H9 (cell line): ENCODE data around the gene TCF4. TPM values are rescaled to one million over a fixed set of nuclear protein-coding genes. Genes with fewer than 3 reads are reported as not detected.

ENCODE experiments used
- DNase-seq: peaks from one replicate; pipeline ENCODE4 v3.0.0-alpha.2; 2017
- H2AFZ ChIP-seq: one replicate; pipeline ENCODE4 v1.6.1; 2013; ENCODE audit warnings: mild to moderate bottlenecking, low read length, control low read depth, moderate library complexity
- H2AK5ac ChIP-seq: 2 replicates; pipeline ENCODE4 v1.6.1; 2013; ENCODE audit warnings: low read length, control low read depth, mixed read lengths; ENCODE audit not compliant: insufficient read length
- H2BK120ac ChIP-seq: one replicate; pipeline ENCODE4 v1.6.1; 2013; ENCODE audit warnings: low read depth, mild to moderate bottlenecking, low read length, control low read depth, inconsistent platforms; ENCODE audit not compliant: poor library complexity, severe bottlenecking
- H2BK12ac ChIP-seq: 2 replicates; pipeline ENCODE4 v1.6.1; 2013; ENCODE audit warnings: low read length, control low read depth, mixed read lengths, low read depth; ENCODE audit not compliant: insufficient read length
- H2BK15ac ChIP-seq: 2 replicates; pipeline ENCODE4 v1.6.1; 2013; ENCODE audit warnings: low read depth, low read length, control low read depth
- H2BK20ac ChIP-seq: one replicate; pipeline ENCODE4 v1.6.1; 2013; ENCODE audit warnings: low read depth, mild to moderate bottlenecking, low read length, control low read depth, inconsistent platforms; ENCODE audit not compliant: poor library complexity, severe bottlenecking
- H2BK5ac ChIP-seq: 2 replicates; pipeline ENCODE4 v1.6.1; 2013; ENCODE audit warnings: low read length, control low read depth, mixed read lengths; ENCODE audit not compliant: insufficient read length
- H3K14ac ChIP-seq: 2 replicates; pipeline ENCODE4 v1.6.1; 2013; ENCODE audit warnings: low read length, control low read depth; ENCODE audit not compliant: insufficient read depth
- H3K18ac ChIP-seq: 2 replicates; pipeline ENCODE4 v1.6.1; 2013; ENCODE audit warnings: low read depth, mild to moderate bottlenecking, mixed read lengths, low read length, control low read depth; ENCODE audit not compliant: insufficient read length
- H3K23ac ChIP-seq: 2 replicates; pipeline ENCODE4 v1.6.1; 2013; ENCODE audit warnings: low read length, control low read depth, mixed read lengths, low read depth; ENCODE audit not compliant: insufficient read length
- H3K23me2 ChIP-seq: 2 replicates; pipeline ENCODE4 v1.6.1; 2013; ENCODE audit warnings: low read depth, mild to moderate bottlenecking, mixed read lengths, low read length, control low read depth; ENCODE audit not compliant: insufficient read length, poor library complexity, severe bottlenecking
- H3K27ac ChIP-seq: 2 replicates; pipeline ENCODE4 v1.5.1; 2013; ENCODE audit warnings: low read length, control low read depth, mixed read lengths, low read depth; ENCODE audit not compliant: insufficient read length
- H3K27me3 ChIP-seq: 2 replicates; pipeline ENCODE4 v1.6.1; 2013; ENCODE audit warnings: low read length, control low read depth, inconsistent platforms; ENCODE audit not compliant: insufficient read depth
- H3K4ac ChIP-seq: 2 replicates; pipeline ENCODE4 v1.6.1; 2013; ENCODE audit warnings: low read depth, mild to moderate bottlenecking, control low read depth, inconsistent platforms, low read length, moderate library complexity
- H3K4me1 ChIP-seq: 2 replicates; pipeline ENCODE4 v1.6.1; 2013; ENCODE audit warnings: low read length, control low read depth, inconsistent platforms; ENCODE audit not compliant: insufficient read depth
- H3K4me2 ChIP-seq: 2 replicates; pipeline ENCODE4 v1.6.1; 2013; ENCODE audit warnings: low read length, control low read depth, mixed read lengths; ENCODE audit not compliant: insufficient read length, insufficient read depth
- H3K56ac ChIP-seq: 2 replicates; pipeline ENCODE4 v1.6.1; 2013; ENCODE audit warnings: low read depth, mild to moderate bottlenecking, mixed read lengths, low read length, control low read depth; ENCODE audit not compliant: insufficient read length
- H3K79me1 ChIP-seq: 2 replicates; pipeline ENCODE4 v1.6.1; 2013; ENCODE audit warnings: low read depth, mild to moderate bottlenecking, moderate library complexity, low read length, control low read depth, inconsistent platforms; ENCODE audit not compliant: insufficient read depth, poor library complexity, severe bottlenecking
- H3K79me2 ChIP-seq: 2 replicates; pipeline ENCODE4 v1.6.1; 2013; ENCODE audit warnings: low read length, control low read depth, inconsistent platforms; ENCODE audit not compliant: insufficient read depth
- H3K9ac ChIP-seq: 2 replicates; pipeline ENCODE4 v1.6.1; 2013; ENCODE audit warnings: low read length, control low read depth, mixed read lengths; ENCODE audit not compliant: insufficient read length; ENCODE audit errors: extremely low read depth
- H3K9me3 ChIP-seq: one replicate; pipeline ENCODE4 v1.6.1; 2013; ENCODE audit warnings: low read depth, low read length, inconsistent platforms; ENCODE audit not compliant: control insufficient read depth
- H3T11ph ChIP-seq: one replicate; pipeline ENCODE4 v1.6.1; 2013; ENCODE audit warnings: mild to moderate bottlenecking, low read length, control low read depth, inconsistent platforms
- H4K20me1 ChIP-seq: one replicate; pipeline ENCODE4 v1.6.1; 2013; ENCODE audit not compliant: control insufficient read depth, insufficient read length, insufficient read depth
- H4K5ac ChIP-seq: 2 replicates; pipeline ENCODE4 v1.6.1; 2013; ENCODE audit warnings: low read depth, mild to moderate bottlenecking, mixed read lengths, low read length, control low read depth; ENCODE audit not compliant: insufficient read length
- H4K8ac ChIP-seq: replicated peaks from 2 replicates; pipeline ENCODE4 v1.6.1; 2013; ENCODE audit warnings: low read length, control low read depth, mixed read lengths, low read depth; ENCODE audit not compliant: insufficient read length
- H4K91ac ChIP-seq: 2 replicates; pipeline ENCODE4 v1.6.1; 2013; ENCODE audit warnings: low read depth, mild to moderate bottlenecking, moderate library complexity, mixed read lengths, low read length, control low read depth; ENCODE audit not compliant: insufficient read length
- H3K27ac Mint-ChIP-seq, 3 experiments: 2 replicates in 2 of 3; 3 replicates in 1 of 3; pipeline ENCODE4 v1.8.0; 2020 to 2021; ENCODE audit warnings: mixed read lengths in 3 of 3, mild to moderate bottlenecking in 1 of 3, moderate library complexity in 1 of 3
- H3K27me3 Mint-ChIP-seq: 2 replicates; pipeline ENCODE4 v1.8.0; 2021; ENCODE audit warnings: low read depth, mild to moderate bottlenecking, moderate library complexity, mixed read lengths
- H3K36me3 Mint-ChIP-seq, 3 experiments: 2 replicates in 2 of 3; 3 replicates in 1 of 3; pipeline ENCODE4 v1.8.0; 2020 to 2021; ENCODE audit warnings: low read depth in 3 of 3, mixed read lengths in 3 of 3; ENCODE audit not compliant: insufficient read depth in 1 of 3
- H3K4me1 Mint-ChIP-seq, 2 experiments: 2 replicates each; pipeline ENCODE4 v1.8.0; 2020; ENCODE audit warnings: mixed read lengths in 2 of 2
- H3K4me3 Mint-ChIP-seq, 2 experiments: 2 replicates in 1 of 2; 3 replicates in 1 of 2; pipeline ENCODE4 v1.8.0; 2020 to 2021; ENCODE audit warnings: mild to moderate bottlenecking in 2 of 2, mixed read lengths in 2 of 2, moderate library complexity in 1 of 2
- H3K9me3 Mint-ChIP-seq, 2 experiments: 2 replicates in 1 of 2; 3 replicates in 1 of 2; pipeline ENCODE4 v1.8.0; 2020; ENCODE audit warnings: mild to moderate bottlenecking in 2 of 2, mixed read lengths in 2 of 2, moderate library complexity in 1 of 2
- CTCF ChIP-seq: fragments of 200-600 bp; sonication (generic); conservative IDR thresholded peaks from 3 replicates; pipeline ENCODE4 v1.8.0; 2021; ENCODE audit warnings: antibody characterized with exemption, mild to moderate bottlenecking
- WGBS: extraction: QIAGEN DNeasy Blood & Tissue Kit; methylation state at CpG from one replicate; pipeline ENCODE4 v1.1.7; 2013; ENCODE audit warnings: missing lambda C conversion rate, low lambda C conversion rate, mixed read lengths; ENCODE audit not compliant: insufficient read length; ENCODE audit errors: extremely low coverage; 5-methylcytosine and 5-hydroxymethylcytosine counted together
- total RNA-seq: library from RNA; stranded (reverse); gene quantifications from 2 replicates; pipeline ENCODE4 v1.2.1, GENCODE V29; 2021

The TCF4 gene
- total RNA-seq, 1 experiment from 2014 or later, result 99.4 TPM

GRCh38 chr18:55213586-55213985 lies 374.4 kb downstream of the TCF4 start:
- Histone ChIP-seq H2BK15ac (no peak overlapping the region), H4K20me1 (no peaks in the 10 kb centered on the region), H3K79me2 (no peaks in the 10 kb centered on the region), H2AK5ac (no peak overlapping the region), H3K23ac (no peak overlapping the region), H3K56ac (no peak overlapping the region), H3K27me3 (no peaks in the 10 kb centered on the region), H2BK20ac (no peak overlapping the region), H3T11ph (no peak overlapping the region), H2BK12ac (no peak overlapping the region), H3K9ac (no peak overlapping the region), H3K9me3 (no peaks in the 10 kb centered on the region), H3K18ac (no peak overlapping the region), H3K14ac (no peak overlapping the region), H3K4ac (no peak overlapping the region), H3K4me1 (peaks cover 9% of the 10 kb centered on the region), H2BK120ac (no peak overlapping the region), H3K79me1 (no peaks in the 10 kb centered on the region), H3K23me2 (no peaks in the 10 kb centered on the region), H4K8ac (no peak overlapping the region), H4K91ac (no peak overlapping the region), H4K5ac (no peak overlapping the region), H2BK5ac (no peak overlapping the region), H3K27ac (no peak overlapping the region), H3K4me2 (no peak overlapping the region), H2AFZ (no peak overlapping the region)
- H3K27me3 Mint-ChIP-seq, result peaks cover 2% of the 10 kb centered on the region; the same call in 1 of the 2 replicates
- no peak overlapping the region for H3K4me3 Mint-ChIP-seq
- no peak for DNase-seq
- no peak overlapping the region for H3K27ac Mint-ChIP-seq
- peaks cover 0 to 3% (median 0%) of the 10 kb centered on the region in 3 experiments; a peak in 1 of 7 replicates for H3K36me3 Mint-ChIP-seq
- H3K4me1 Mint-ChIP-seq, result peaks cover 24 to 26% of the 10 kb centered on the region in 2 experiments
- no CpG with 5 or more reads among the region's 1 CpG for WGBS
- no peak for TF ChIP-seq CTCF
- no peaks in the 10 kb centered on the region; a peak in 1 of 5 replicates for H3K9me3 Mint-ChIP-seq
